Fibroblast of mammary gland (primary cell): Measurements from ENCODE around the gene CRTC1.

Experiments
- DNase-seq: peaks from one replicate; pipeline ENCODE4 v3.0.0-alpha.2; 2010; ENCODE audit warnings: low read depth
- H3K4me3 ChIP-seq: 2 replicates; pipeline ENCODE4 v1.5.1; 2011; ENCODE audit warnings: low read depth, mild to moderate bottlenecking, low read length, moderate library complexity; ENCODE audit not compliant: control insufficient read depth
- CTCF ChIP-seq: conservative IDR thresholded peaks from 2 replicates; pipeline ENCODE4 v1.5.1; 2011; ENCODE audit warnings: low read depth, low read length, inconsistent platforms; ENCODE audit not compliant: control insufficient read depth, insufficient read depth

The CRTC1 gene

GRCh38 chr19:18741124-18742121 is 57.9 kb downstream of the CRTC1 start:
- no peak overlapping the region for H3K4me3 ChIP-seq
- no peak for TF ChIP-seq CTCF
- DNase-seq = no peak

- TF ChIP-seq CTCF = no peak
- DNase-seq = no peak
- H3K4me3 ChIP-seq = no peak overlapping the region
Observed at GRCh38 chr19:18742324-18742723, 58.8 kb downstream of the CRTC1 start.

- H3K4me3 ChIP-seq = no peak overlapping the region
- DNase-seq = no peak
- no peak for TF ChIP-seq CTCF
Observed at GRCh38 chr19:18742838-18743783, 59.6 kb downstream of the CRTC1 start.

- no peak for TF ChIP-seq CTCF
- no peak overlapping the region for H3K4me3 ChIP-seq
- DNase-seq = no peak
Observed at GRCh38 chr19:18743784-18744418, 60.4 kb downstream of the CRTC1 start.

DNA sequence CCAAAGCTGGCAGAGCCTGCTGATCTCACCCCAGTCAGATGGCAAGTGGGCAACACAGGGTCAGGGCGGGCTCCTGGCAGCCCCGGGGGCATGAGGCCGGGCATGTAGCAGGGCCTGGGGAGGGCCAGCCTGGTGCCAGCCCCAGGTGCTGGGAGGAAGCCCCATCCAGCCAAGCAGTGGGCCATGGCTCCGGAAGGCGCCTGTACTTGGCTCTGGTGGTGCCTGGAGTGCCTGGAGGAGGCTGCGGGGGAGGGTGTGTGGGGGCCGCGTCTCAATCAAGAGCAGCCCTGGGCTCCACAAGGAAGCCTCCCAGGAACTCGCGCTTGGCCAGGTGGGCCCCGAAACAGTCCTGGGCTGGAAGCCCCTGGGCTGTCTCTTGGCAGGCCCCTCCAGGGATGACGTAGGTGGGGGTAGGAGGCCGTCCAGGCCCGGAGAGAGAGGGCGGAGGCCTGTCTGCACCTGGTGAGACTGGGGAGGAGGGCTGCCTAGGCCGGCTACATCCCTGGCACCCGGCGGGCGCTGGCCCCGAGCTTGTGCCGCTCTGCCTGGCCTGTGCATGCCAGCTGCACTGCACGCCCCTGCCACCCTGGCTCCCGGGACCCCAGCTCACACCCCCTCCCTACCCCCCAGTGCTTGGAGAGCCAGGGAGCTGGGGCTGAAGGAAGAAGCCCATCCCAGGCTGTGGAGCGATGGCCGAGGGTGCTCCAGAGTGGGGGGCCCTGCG is 61.7 kb downstream of the CRTC1 start:
- no peak for TF ChIP-seq CTCF
- no peak overlapping the region for H3K4me3 ChIP-seq
- no peak for DNase-seq

DNA sequence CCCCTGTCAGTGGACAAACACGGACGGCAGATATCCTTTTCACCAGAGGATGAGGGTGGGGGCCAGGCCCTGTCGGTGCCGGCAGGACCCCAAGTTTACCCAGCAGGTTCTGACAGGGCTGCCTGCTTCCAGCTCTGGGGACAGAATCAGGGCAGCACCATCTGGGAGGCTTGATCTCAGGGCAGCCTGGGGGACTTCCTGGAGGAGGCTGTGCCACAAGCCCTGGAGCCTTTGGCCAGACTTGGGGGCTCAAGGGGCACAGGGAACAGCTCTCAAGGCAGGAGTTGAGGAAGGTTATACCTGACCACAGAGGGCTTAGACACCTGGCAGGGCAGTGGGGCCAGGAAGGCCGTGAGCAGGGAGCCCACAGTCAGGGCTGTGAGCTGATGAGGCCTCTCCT is 62.5 kb downstream of the CRTC1 start:
- TF ChIP-seq CTCF = no peak

More for the DNA sequence above, 62.5 kb downstream of the CRTC1 start:
- DNase-seq = no peak
- no peak overlapping the region for H3K4me3 ChIP-seq
